Breast epithelium (tissue), 4 donors: ENCODE results near the gene TUFT1. TPM values are rescaled to one million over a fixed set of nuclear protein-coding genes. Genes with fewer than 3 reads are reported as not detected.

ENCODE experiments used
- DNase-seq, 2 donors: peaks; one replicate each; pipeline ENCODE4 v3.0.0-alpha.2; 2019; ENCODE audit warnings: low spot score in 2 of 2
- H3K27ac ChIP-seq, 2 donors: fragments of 200-600 bp; sonication (generic) in 1 of 2; one replicate each; pipeline ENCODE4 v1.5.1; 2016 to 2019; ENCODE audit warnings: mild to moderate bottlenecking in 1 of 2
- H3K27me3 ChIP-seq, 2 donors: fragments of 200-600 bp; sonication (generic) in 1 of 2; one replicate each; pipeline versions ENCODE4 v1.5.1 to v1.6.0; 2017 to 2019; ENCODE audit warnings: control low read depth in 1 of 2, mild to moderate bottlenecking in 1 of 2
- H3K36me3 ChIP-seq: fragments of 200-600 bp; one replicate; pipeline ENCODE4 v1.5.1; 2019
- H3K4me1 ChIP-seq, 2 donors: fragments of 200-600 bp; sonication (generic); one replicate each; pipeline ENCODE4 v1.5.1; 2016 to 2019; ENCODE audit warnings: control low read depth in 1 of 2
- H3K4me3 ChIP-seq, 3 donors: fragments of 200-600 bp; sonication (generic); 1 replicate in 2 of 3; 2 replicates in 1 of 3; pipeline ENCODE4 v1.5.1; 2016 to 2019; ENCODE audit warnings: mild to moderate bottlenecking in 3 of 3, moderate library complexity in 2 of 3
- H3K9me3 ChIP-seq, 2 donors: fragments of 200-600 bp; sonication (generic) in 1 of 2; one replicate each; pipeline ENCODE4 v1.5.1; 2016 to 2019; ENCODE audit warnings: control low read depth in 1 of 2
- POLR2A ChIP-seq: fragments of 450-650 bp; IDR thresholded peaks from one replicate; pipeline ENCODE4 v1.6.1; 2016; ENCODE audit warnings: antibody characterized with exemption, mild to moderate bottlenecking, moderate library complexity
- POLR2AphosphoS5 ChIP-seq, 3 donors: sonication (generic); formaldehyde crosslinking; IDR thresholded peaks; one replicate each; pipeline ENCODE4 v1.6.1; 2017; ENCODE audit warnings: antibody characterized with exemption in 3 of 3
- intact Hi-C: fragments of 100-400 bp; cut with DNase I; formaldehyde crosslinking; loops from one replicate; pipeline ENCODE4 v1.15.1; 2023; ENCODE audit warnings: low total_unique reads
- total RNA-seq, 3 donors: library from RNA; depleted of rRNA; stranded (reverse); fragments of >200 nt; gene quantifications; one replicate each; pipeline ENCODE4 v1.1.0, GENCODE V29; 2016
- TF ChIP-seq, protein P1 (sequence below), 3 donors: fragments of 450-650 bp; IDR thresholded peaks; one replicate each; pipeline ENCODE4 v1.5.1; 2016 to 2017; ENCODE audit warnings: antibody characterized with exemption in 3 of 3, mild to moderate bottlenecking in 3 of 3, moderate library complexity in 3 of 3

The TUFT1 gene
- total RNA-seq, 3 donors from 2014 or later = 7.2 to 21.2 (median 13.4) TPM

DNA sequence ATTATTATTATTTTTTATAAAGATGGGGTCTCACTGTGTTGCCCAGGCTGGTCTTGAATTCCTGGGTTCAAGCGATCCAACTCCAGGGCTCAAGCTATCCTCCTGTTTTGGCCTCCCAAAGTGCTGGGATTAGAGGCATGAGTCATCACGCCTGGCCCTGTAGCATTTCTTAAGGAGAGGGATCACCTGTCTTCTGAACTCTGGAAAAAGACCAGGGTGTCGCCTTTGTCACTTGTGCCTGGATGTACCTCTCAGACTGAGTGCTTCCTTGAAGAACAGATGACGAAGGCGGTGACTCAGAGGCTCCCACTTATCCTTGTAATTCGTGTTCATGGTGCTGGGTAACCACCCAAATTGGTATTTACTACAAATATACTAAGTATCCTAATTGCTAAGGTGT is 31.3 kb upstream of the TUFT1 start:
- H3K27me3 ChIP-seq = no peaks in the 10 kb centered on the region
- TF ChIP-seq POLR2A (no peak), POLR2AphosphoS5 (IDR thresholded peaks at IDR 0.05) (no peak)
- no peaks in the 10 kb centered on the region for H3K9me3 ChIP-seq
- H3K4me1 ChIP-seq = no peaks in the 10 kb centered on the region
- H3K36me3 ChIP-seq = no peaks in the 10 kb centered on the region
- intact Hi-C loops = no loop called here
- peak in 1 of 2 donors; percentile 72 for DNase-seq
- peak overlapping the region in 1 of 2 donors; percentile 37 for H3K27ac ChIP-seq
- no peak overlapping the region for H3K4me3 ChIP-seq

DNA sequence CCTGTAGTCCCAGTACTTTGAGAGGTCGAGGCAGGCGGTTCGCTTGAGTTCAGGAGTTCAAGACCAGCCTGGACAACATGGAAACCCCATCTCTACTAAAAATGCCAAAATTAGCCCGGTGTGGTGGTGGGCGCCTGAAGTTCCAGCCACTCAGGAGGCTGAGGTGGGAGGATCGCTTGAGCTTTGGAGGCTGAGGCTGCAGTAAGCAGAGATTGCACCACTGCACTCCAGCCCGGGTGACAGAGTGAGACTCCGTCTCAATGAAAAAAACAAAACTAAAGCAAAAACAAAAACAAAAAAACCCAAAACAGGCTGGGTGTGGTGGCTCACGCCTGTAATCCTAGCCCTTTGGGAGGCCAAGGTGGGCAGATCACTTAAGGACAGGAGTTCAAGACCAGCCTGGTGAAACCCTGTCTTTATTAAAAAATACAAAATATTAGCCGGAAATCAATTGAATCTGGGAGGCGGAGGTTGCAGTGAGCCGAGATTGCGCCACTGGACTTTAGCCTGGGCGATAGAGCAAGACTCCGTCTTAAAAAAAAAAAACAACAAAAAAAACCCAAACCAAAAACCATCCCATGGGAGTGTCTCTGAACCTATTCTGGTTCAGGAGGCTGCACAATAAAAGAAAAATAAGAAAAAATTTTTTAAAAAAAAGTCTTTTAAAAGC is 30.6 kb upstream of the TUFT1 start:
- Histone ChIP-seq H3K36me3 (no peaks in the 10 kb centered on the region), H3K27me3 (no peaks in the 10 kb centered on the region), H3K4me3 (no peak overlapping the region), H3K9me3 (no peaks in the 10 kb centered on the region), H3K4me1 (no peaks in the 10 kb centered on the region), H3K27ac (peak overlapping the region in 1 of 2 donors; percentile 37)
- intact Hi-C loops = no loop called here
- TF ChIP-seq POLR2AphosphoS5 (IDR thresholded peaks at IDR 0.05) (no peak), POLR2A (no peak)
- TF ChIP-seq, protein P1, sequence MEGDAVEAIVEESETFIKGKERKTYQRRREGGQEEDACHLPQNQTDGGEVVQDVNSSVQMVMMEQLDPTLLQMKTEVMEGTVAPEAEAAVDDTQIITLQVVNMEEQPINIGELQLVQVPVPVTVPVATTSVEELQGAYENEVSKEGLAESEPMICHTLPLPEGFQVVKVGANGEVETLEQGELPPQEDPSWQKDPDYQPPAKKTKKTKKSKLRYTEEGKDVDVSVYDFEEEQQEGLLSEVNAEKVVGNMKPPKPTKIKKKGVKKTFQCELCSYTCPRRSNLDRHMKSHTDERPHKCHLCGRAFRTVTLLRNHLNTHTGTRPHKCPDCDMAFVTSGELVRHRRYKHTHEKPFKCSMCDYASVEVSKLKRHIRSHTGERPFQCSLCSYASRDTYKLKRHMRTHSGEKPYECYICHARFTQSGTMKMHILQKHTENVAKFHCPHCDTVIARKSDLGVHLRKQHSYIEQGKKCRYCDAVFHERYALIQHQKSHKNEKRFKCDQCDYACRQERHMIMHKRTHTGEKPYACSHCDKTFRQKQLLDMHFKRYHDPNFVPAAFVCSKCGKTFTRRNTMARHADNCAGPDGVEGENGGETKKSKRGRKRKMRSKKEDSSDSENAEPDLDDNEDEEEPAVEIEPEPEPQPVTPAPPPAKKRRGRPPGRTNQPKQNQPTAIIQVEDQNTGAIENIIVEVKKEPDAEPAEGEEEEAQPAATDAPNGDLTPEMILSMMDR (IDR thresholded peaks at IDR 0.05) = no peak
- DNase-seq = no peak

DNA sequence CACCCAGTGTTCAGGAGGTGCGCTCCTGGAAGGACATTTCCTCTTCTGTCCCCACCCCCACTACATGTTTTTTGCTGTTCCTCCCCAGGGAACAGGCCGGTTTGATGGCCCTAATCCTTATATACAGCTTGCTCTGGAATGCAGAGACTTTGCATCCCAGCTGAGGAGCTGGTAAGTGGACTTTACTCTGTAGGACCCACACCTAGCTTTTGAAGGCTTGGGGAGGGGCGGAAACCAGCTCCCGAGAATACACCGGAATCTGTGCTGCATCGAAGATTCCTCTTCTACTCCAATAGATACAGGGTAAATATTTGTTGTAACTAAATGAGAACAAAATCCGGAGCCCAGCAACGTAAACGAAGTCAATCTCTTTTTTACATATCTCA is 30.1 kb upstream of the TUFT1 start:
- Histone ChIP-seq H3K4me3 (no peak overlapping the region), H3K4me1 (no peaks in the 10 kb centered on the region), H3K27ac (no peak overlapping the region), H3K36me3 (no peaks in the 10 kb centered on the region), H3K9me3 (no peaks in the 10 kb centered on the region), H3K27me3 (no peaks in the 10 kb centered on the region)
- TF ChIP-seq, protein P1 (IDR thresholded peaks at IDR 0.05) = no peak
- TF ChIP-seq POLR2AphosphoS5 (IDR thresholded peaks at IDR 0.05) = no peak
- no peak for TF ChIP-seq POLR2A
- intact Hi-C loops = no loop called here
- DNase-seq = no peak

DNA sequence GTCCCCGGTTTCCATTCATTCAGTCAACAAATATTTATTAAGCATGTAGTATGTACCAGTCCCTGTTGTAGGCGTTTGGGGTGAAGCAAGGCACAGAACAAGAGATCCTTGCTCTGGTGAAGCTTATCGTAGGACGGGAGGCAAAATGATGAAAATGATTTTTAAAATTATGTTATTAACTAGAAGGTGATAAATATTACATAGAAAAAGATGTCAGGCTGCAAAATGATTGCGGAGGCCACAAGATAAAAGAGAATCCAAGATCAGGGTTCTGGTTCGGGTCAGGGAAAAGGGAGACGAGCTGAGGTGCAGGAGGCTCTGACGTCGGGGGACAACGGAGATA is 29.5 kb upstream of the TUFT1 start:
- no peak for DNase-seq
- H3K27me3 ChIP-seq = no peaks in the 10 kb centered on the region
- peak overlapping the region; percentile 78 to 94 for H3K27ac ChIP-seq
- H3K9me3 ChIP-seq = no peaks in the 10 kb centered on the region
- H3K4me1 ChIP-seq = no peaks in the 10 kb centered on the region
- TF ChIP-seq POLR2AphosphoS5 (IDR thresholded peaks at IDR 0.05) (no peak), POLR2A (no peak)
- TF ChIP-seq, protein P1 (IDR thresholded peaks at IDR 0.05) = no peak
- intact Hi-C loops = no loop called here
- H3K36me3 ChIP-seq = no peaks in the 10 kb centered on the region
- H3K4me3 ChIP-seq = peak overlapping the region; percentile 44 to 77 (median 74)

GRCh38 chr1:151510957-151511635 is 29.0 kb upstream of the TUFT1 start, which contains the start of gene CGN:
CGN (plus strand) TSS chr1:151511387; CDS start chr1:151518520, 7,133 bp downstream.
- TF ChIP-seq, protein P1 (IDR thresholded peaks at IDR 0.05) = no peak
- TF ChIP-seq POLR2A = no peak
- TF ChIP-seq POLR2AphosphoS5 (IDR thresholded peaks at IDR 0.05) = peak; percentile 3 to 48 (median 26)
- Histone ChIP-seq H3K36me3 (no peaks in the 10 kb centered on the region), H3K4me1 (no peaks in the 10 kb centered on the region), H3K4me3 (peak within 1 kb of the TSS; percentile 44 to 77 (median 74)), H3K27me3 (no peaks in the 10 kb centered on the region), H3K27ac (peak within 1 kb of the TSS; percentile 78 to 94), H3K9me3 (no peaks in the 10 kb centered on the region)
- intact Hi-C loops = no loop called here
- DNase-seq = peak; percentile 87 to 90
